GM18526 (cell line): ENCODE measurements around the gene RAVER1.

Experiments used
- POLR2A ChIP-seq: IDR thresholded peaks from 3 replicates; pipeline ENCODE4 v1.6.1; 2011; ENCODE audit not compliant: insufficient read length; ENCODE audit errors: extremely low read depth

Gene RAVER1

GRCh38 chr19:10290357-10290875, 42.9 kb downstream of the RAVER1 start:
- TF ChIP-seq POLR2A, result no peak

DNA sequence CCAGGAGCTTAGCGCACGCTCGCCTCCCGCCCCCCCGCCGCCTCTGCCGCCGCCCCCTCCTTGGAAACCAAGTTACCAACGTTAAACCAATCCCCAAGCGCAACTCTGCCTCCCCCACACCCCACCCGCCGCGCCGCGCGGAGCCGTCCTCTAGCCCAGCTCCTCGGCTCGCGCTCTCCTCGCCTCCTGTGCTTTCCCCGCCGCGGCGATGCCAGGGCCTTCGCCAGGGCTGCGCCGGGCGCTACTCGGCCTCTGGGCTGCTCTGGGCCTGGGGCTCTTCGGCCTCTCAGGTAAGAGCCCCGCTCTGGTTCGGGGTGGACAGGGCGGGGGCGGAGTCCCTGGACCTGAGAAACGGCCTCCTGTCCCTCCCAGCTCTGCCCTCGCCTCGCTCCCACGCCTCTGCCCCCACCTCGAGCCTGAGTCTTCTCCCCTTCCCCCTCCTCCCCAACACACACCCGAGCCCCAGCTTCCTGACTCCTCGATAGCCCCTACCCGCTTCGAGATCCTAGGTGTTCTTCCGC, 43.4 kb downstream of the RAVER1 start, which contains the start of gene ICAM5:
Gene ICAM5, plus strand, starts transcription at position 117 of the 521 bp plus-strand sequence. Its CDS starts 92 bp downstream, at position 209.
- no peak for TF ChIP-seq POLR2A

- no peak for TF ChIP-seq POLR2A
Measured at GRCh38 chr19:10289167-10289835, 44.0 kb downstream of the RAVER1 start.

DNA sequence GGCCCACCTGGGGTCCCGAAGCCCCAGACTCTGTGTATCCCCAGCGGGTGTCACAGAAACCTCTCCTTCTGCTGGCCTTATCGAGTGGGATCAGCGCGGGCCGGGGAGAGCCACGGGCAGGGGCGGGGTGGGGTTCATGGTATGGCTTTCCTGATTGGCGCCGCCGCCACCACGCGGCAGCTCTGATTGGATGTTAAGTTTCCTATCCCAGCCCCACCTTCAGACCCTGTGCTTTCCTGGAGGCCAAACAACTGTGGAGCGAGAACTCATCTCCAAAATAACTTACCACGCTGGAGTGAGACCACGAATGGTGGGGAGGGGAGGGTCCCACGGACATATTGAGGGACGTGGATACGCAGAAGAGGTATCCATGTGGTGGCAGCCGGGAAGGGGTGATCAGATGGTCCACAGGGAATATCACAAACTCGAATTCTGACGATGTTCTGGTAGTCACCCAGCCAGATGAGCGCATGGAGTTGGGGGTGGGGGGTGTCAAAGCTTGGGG, 44.6 kb downstream of the RAVER1 start:
- no peak for TF ChIP-seq POLR2A

GRCh38 chr19:10286803-10287737, 46.3 kb downstream of the RAVER1 start, which contains the start of gene ICAM4:
ICAM4 (plus strand) TSS chr19:10286955; CDS start chr19:10287013, 58 bp downstream.
- TF ChIP-seq POLR2A, result peak; percentile 24

GRCh38 chr19:10285393-10285792, 47.9 kb downstream of the RAVER1 start:
- no peak for TF ChIP-seq POLR2A

DNA sequence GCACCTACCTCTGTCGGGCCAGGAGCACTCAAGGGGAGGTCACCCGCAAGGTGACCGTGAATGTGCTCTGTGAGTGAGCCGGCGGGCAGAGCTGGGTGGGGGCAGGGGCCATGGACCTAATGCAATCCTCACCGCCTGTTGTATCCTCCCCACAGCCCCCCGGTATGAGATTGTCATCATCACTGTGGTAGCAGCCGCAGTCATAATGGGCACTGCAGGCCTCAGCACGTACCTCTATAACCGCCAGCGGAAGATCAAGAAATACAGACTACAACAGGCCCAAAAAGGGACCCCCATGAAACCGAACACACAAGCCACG, 48.4 kb downstream of the RAVER1 start:
- TF ChIP-seq POLR2A, result no peak

- TF ChIP-seq POLR2A, result no peak
Measured at GRCh38 chr19:10284065-10284959, 49.0 kb downstream of the RAVER1 start.

- no peak for TF ChIP-seq POLR2A
Measured at GRCh38 chr19:10283301-10284064, 49.8 kb downstream of the RAVER1 start.

DNA sequence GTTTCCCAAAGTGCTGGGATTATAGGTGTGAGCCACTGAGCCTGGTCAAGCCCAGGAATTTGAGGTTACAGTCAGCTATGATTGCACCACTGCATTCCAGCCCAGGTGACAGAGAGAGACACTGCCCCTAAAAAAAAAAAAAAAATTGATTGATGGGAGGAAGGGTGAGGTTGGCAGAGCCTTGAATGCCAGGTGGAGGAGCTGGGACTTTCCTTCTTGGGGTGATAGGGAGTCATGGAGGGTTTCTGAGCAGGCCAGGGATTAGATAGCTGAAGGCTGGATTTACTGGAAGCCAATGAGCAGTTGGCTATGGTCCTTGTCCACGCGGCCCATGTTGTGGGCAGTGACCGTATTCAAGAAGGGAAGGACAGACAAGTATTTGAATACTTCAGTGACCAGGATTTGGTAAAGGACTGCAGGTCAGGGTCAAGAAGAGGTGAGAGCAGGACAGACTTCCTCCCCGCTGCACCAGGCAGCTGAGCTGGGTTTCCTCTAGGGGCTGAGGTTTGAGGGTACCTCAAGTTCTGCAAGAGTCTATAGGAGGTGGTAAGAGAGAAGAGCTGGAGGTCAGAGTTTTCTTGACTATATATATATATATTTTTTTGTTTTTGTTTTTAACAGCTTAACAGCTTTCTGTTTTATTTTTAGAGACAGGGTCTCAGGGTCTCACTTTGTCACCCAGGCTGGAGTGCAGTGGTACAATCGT, 53.4 kb downstream of the RAVER1 start:
- TF ChIP-seq POLR2A, result no peak

- TF ChIP-seq POLR2A, result no peak
Measured at GRCh38 chr19:10278935-10279334, 54.4 kb downstream of the RAVER1 start.

- TF ChIP-seq POLR2A, result no peak
Measured at GRCh38 chr19:10277795-10278589, 55.3 kb downstream of the RAVER1 start.
